GM13977 (cell line): ENCODE measurements around the gene TNFAIP8.

Source experiments
- DNase-seq: peaks from one replicate; pipeline ENCODE4 v3.0.0; 2012; ENCODE audit warnings: low spot score
- in situ Hi-C: fragments of 300-500 bp; cut with MboI; formaldehyde crosslinking; loops from one replicate; pipeline ENCODE4 v1.12.0; 2022; ENCODE audit warnings: low sequenced_read_pairs, low pct_unique_long_range_greater_than_20kb, mixed read lengths, inconsistent platforms; ENCODE audit not compliant: unreplicated experiment
- TF ChIP-seq, protein P1 (sequence below): IDR thresholded peaks from 2 replicates; pipeline ENCODE4 v1.5.1; 2012; ENCODE audit warnings: mild to moderate bottlenecking, control low read depth; ENCODE audit not compliant: insufficient read depth; ENCODE audit errors: extremely low read depth, missing control alignments

TNFAIP8 gene

DNA sequence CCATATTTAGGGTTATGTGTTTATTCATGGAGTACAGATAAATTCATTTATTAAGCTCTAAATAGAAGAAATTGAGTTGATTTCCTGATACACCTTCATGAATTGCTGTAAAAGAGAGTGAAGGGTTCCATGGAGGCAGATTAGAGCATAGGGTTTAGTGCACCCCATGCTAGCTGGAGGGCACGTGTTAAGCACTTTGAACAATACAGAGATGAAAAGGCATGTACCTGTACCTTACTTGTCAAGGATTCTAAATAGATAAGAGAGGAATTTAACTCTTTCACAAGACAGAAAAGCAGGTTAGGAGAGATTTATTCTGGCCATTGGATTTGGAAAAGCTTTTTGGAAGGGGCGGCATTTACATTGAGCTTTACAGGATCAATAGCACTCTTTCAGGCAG, 23.3 kb downstream of the TNFAIP8 start:
- in situ Hi-C loops = no loop called here
- no peak for DNase-seq
- TF ChIP-seq, protein P1, sequence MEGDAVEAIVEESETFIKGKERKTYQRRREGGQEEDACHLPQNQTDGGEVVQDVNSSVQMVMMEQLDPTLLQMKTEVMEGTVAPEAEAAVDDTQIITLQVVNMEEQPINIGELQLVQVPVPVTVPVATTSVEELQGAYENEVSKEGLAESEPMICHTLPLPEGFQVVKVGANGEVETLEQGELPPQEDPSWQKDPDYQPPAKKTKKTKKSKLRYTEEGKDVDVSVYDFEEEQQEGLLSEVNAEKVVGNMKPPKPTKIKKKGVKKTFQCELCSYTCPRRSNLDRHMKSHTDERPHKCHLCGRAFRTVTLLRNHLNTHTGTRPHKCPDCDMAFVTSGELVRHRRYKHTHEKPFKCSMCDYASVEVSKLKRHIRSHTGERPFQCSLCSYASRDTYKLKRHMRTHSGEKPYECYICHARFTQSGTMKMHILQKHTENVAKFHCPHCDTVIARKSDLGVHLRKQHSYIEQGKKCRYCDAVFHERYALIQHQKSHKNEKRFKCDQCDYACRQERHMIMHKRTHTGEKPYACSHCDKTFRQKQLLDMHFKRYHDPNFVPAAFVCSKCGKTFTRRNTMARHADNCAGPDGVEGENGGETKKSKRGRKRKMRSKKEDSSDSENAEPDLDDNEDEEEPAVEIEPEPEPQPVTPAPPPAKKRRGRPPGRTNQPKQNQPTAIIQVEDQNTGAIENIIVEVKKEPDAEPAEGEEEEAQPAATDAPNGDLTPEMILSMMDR = no peak

DNA sequence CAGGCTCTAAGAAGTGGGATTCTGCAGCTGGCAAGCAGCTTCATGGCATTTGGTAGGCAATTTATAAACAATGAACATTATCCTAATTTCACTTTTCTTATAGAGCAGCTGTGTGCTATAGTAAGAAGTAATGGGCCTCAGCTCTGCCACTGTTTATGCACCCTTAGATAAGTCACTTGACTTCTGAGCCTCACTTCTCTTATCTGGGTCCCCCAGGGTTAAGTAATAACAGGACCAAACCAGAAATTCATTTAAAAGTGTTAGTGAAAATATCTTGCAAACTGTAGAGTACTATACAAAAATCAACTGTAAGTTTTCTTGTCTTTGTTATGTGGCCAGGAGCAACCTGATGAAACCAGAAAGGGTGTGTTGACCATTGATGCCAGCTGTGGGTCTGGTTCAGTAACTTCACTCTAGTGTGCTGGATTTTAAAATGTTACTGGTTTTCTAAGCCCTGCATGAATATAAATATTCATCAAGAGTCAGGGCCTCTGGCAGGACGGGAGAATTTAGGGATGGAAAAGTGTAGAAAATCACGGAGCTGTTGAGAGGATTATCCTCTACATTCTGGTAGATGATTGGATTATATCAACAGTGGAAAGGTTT, 24.2 kb downstream of the TNFAIP8 start:
- no peak for DNase-seq
- TF ChIP-seq, protein P1 = no peak
- in situ Hi-C loops = no loop called here

DNA sequence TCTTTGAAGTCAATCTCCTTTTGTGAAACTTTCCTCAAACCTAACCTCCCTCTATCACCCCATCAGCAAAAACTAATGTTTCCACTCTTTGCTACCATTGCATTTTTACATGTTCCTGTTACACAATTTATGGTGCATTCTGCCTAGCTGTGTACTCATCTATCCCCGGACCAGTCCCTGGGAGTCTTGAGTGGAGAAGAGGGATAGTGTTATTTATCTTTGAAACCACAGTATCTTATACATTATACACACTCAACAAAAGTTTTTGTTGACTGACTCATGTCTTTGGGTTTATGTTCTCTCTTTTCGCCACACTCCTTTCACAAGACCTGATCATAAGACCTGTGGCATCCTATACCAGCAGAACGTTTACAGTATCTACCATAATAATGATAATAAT, 26.4 kb downstream of the TNFAIP8 start:
- TF ChIP-seq, protein P1 = no peak
- DNase-seq = no peak
- in situ Hi-C loops = no loop called here

- TF ChIP-seq, protein P1 = no peak
- in situ Hi-C loops = no loop called here
- DNase-seq = no peak
Observed at GRCh38 chr5:119383008-119383407, 27.2 kb downstream of the TNFAIP8 start.

DNA sequence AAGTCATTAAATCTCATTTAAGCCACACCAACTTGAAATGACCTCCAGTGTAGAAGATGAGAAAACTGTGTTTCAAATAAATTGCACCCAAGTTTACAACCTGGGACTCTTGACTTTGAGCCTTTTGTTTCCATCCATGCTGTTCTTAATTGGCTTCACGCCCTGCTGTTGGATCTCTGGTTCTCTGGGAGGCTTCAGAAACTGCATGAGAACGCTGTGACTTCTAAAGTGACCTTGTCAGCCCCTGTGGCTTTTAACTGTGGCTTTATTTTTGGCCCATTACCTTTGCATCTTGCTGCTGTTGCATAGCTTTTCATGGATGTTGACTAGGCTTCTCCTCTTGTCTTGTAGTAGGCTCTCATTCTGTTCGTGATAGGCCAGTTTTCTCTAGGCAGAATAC, 29.3 kb downstream of the TNFAIP8 start:
- in situ Hi-C loops = no loop called here
- DNase-seq = no peak
- TF ChIP-seq, protein P1 = no peak

DNA sequence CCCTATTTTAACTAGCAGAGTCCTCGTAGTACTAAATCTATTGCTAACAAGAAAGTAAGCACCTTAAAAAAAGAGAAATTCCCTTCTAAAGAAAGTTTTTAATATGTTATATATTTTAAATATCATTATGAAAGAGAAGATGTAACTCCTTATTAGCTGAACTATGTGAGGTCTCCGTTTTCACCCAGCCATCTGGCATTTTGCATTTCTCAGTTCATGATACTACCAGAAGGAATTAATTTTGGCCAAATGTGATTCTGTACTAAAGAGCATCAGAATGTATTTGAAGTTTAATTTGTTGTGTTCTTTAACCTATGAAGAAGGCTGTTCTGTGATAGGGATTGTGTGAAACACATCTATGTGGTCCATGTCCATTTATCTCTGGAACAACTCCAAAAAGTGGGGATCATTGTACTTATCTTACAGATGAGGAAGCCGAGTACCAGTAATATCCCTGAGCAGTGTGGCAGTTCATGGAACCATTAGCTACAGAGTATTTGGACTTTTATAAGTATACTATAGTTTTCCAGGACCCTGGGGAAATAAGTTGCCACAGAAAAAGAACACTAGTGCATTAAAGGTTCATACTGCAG, 29.8 kb downstream of the TNFAIP8 start:
- in situ Hi-C loops = no loop called here
- DNase-seq = no peak
- TF ChIP-seq, protein P1 = no peak
